OCI-LY1 (cell line): ENCODE results near the gene IGSF8.

Experiments used
- H2AFZ ChIP-seq: fragments of 200-600 bp; sonication (generic), shearing (Covaris generic); 2 replicates; pipeline ENCODE4 v1.6.0; 2014; ENCODE audit warnings: antibody characterized with exemption, mild to moderate bottlenecking, low read length
- H3F3A ChIP-seq: fragments of 200-600 bp; sonication (generic), shearing (Covaris generic); 2 replicates; pipeline ENCODE4 v1.6.0; 2014; ENCODE audit warnings: mild to moderate bottlenecking, antibody characterized with exemption, low read length, moderate library complexity; ENCODE audit not compliant: insufficient read depth
- H3K27ac ChIP-seq: fragments of 200-600 bp; sonication (generic); 2 replicates; pipeline ENCODE4 v1.5.1; 2014; ENCODE audit warnings: low read length, mixed run types, mild to moderate bottlenecking, low read depth; ENCODE audit not compliant: poor library complexity, severe bottlenecking
- H3K27me3 ChIP-seq: fragments of 200-600 bp; sonication (generic); 2 replicates; pipeline ENCODE4 v1.6.0; 2014; ENCODE audit warnings: antibody characterized with exemption, mild to moderate bottlenecking, low read length, moderate library complexity; ENCODE audit not compliant: insufficient read depth
- H3K36me3 ChIP-seq: fragments of 200-600 bp; sonication (generic); 2 replicates; pipeline ENCODE4 v1.6.1; 2014; ENCODE audit warnings: mild to moderate bottlenecking, antibody characterized with exemption, low read length, moderate library complexity, mixed read lengths; ENCODE audit not compliant: insufficient read depth
- H3K4me1 ChIP-seq: fragments of 200-600 bp; sonication (generic); 2 replicates; pipeline ENCODE4 v1.5.1; 2014; ENCODE audit warnings: mild to moderate bottlenecking, low read length, moderate library complexity; ENCODE audit not compliant: insufficient read depth, severe bottlenecking
- H3K4me2 ChIP-seq: fragments of 200-600 bp; sonication (generic), shearing (Covaris generic); 2 replicates; pipeline ENCODE4 v1.6.1; 2014; ENCODE audit warnings: low read length
- H3K4me3 ChIP-seq: fragments of 200-600 bp; sonication (generic); 2 replicates; pipeline ENCODE4 v1.5.1; 2014; ENCODE audit warnings: low read length, low read depth, mild to moderate bottlenecking, mixed read lengths; ENCODE audit not compliant: poor library complexity, severe bottlenecking
- H3K79me2 ChIP-seq: fragments of 200-600 bp; shearing (Covaris generic); 2 replicates; pipeline ENCODE4 v1.6.1; 2016; ENCODE audit warnings: mixed run types, low read length, mixed read lengths; ENCODE audit not compliant: insufficient read depth
- H3K9ac ChIP-seq: fragments of 200-600 bp; sonication (generic), shearing (Covaris generic); 2 replicates; pipeline ENCODE4 v1.6.1; 2014; ENCODE audit warnings: mild to moderate bottlenecking, low read length, mixed read lengths
- H3K9me2 ChIP-seq: fragments of 200-600 bp; sonication (generic), shearing (Covaris generic); 2 replicates; pipeline ENCODE4 v1.6.1; 2014; ENCODE audit warnings: low read depth, mild to moderate bottlenecking, low read length, mixed read lengths
- H3K9me3 ChIP-seq: fragments of 200-600 bp; shearing (Covaris generic); 2 replicates; pipeline ENCODE4 v1.6.1; 2014; ENCODE audit warnings: low read length, mixed read lengths
- H4K20me1 ChIP-seq: fragments of 200-600 bp; sonication (generic), shearing (Covaris generic); 2 replicates; pipeline ENCODE4 v1.6.0; 2016; ENCODE audit warnings: mild to moderate bottlenecking, low read length; ENCODE audit not compliant: insufficient read depth
- EZH2 ChIP-seq: fragments of 200-600 bp; sonication (generic), shearing (Covaris generic); IDR thresholded peaks from 2 replicates; pipeline ENCODE4 v1.8.0; 2017; ENCODE audit warnings: borderline replicate concordance, mixed run types, mild to moderate bottlenecking, antibody characterized with exemption, low read length, moderate library complexity, mixed read lengths
- TF ChIP-seq, protein P1 (sequence below): fragments of 200-600 bp; sonication (generic), shearing (Covaris generic); IDR thresholded peaks from 2 replicates; pipeline ENCODE4 v1.5.1; 2017; ENCODE audit warnings: mild to moderate bottlenecking, antibody characterized with exemption, low read length, moderate library complexity, mixed read lengths

Gene IGSF8

DNA sequence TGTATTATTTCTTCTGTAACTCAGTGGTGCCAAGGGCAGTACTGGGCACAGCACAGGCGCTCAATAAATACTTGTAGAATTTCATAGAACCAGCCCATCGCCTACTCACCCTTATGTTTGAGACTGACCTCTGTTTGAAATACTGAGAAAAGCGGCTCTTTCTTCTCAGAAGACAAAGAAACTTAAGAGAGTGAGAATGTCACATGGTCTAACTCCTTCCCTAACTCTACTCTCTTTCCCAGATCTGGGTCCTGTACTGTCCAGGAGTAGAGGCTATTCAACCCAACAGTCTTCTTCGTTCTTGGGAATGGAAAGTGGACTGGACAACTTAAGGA, 4.2 kb downstream of the IGSF8 start:
- Histone ChIP-seq H3K4me1 (peaks cover 19% of the 10 kb centered on the region), H3K4me2 (no peak overlapping the region)

DNA sequence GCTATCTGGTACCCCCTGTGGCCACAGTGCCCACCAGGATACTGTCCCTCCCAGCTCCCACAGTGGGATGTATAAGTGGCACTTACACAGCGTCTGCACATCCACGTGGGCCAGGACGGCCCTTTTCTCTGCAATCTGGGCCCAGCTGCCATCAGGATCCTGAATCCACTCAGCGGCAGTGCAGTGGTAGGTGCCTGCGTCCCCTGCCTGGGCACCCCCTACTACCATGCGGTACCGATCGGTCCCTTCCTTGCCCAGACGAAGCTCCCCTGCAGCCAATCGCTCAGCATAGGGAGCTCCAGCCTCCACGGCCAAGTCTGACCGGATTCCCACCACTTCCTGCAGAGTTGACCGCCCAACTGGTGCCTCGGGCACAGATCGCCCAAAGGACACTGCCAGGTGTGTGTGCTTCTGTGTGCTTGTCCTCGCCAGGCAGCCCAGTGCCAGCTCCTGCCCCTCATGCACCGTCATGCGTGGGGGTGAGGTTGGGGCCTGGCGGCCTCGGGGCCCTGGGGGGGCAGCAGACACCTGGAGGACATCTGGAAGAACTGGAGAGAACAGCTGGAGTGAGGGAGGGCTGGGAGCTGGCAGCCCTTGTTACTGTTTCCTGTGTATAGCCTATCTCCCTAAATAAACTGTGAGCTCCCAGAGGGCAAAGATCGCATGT, 4.7 kb downstream of the IGSF8 start:
- no peak overlapping the region for H3K9ac ChIP-seq

More for the DNA sequence above, 4.2 kb downstream of the IGSF8 start:
- Histone ChIP-seq H3F3A (no peaks in the 10 kb centered on the region), H3K9me2 (no peaks in the 10 kb centered on the region), H3K9ac (no peak overlapping the region), H3K4me3 (no peak overlapping the region), H3K27ac (no peak overlapping the region), H3K9me3 (no peaks in the 10 kb centered on the region), H4K20me1 (no peaks in the 10 kb centered on the region), H2AFZ (no peak overlapping the region), H3K27me3 (no peaks in the 10 kb centered on the region), H3K79me2 (no peaks in the 10 kb centered on the region), H3K36me3 (peaks cover 14% of the 10 kb centered on the region)
- TF ChIP-seq, protein P1, sequence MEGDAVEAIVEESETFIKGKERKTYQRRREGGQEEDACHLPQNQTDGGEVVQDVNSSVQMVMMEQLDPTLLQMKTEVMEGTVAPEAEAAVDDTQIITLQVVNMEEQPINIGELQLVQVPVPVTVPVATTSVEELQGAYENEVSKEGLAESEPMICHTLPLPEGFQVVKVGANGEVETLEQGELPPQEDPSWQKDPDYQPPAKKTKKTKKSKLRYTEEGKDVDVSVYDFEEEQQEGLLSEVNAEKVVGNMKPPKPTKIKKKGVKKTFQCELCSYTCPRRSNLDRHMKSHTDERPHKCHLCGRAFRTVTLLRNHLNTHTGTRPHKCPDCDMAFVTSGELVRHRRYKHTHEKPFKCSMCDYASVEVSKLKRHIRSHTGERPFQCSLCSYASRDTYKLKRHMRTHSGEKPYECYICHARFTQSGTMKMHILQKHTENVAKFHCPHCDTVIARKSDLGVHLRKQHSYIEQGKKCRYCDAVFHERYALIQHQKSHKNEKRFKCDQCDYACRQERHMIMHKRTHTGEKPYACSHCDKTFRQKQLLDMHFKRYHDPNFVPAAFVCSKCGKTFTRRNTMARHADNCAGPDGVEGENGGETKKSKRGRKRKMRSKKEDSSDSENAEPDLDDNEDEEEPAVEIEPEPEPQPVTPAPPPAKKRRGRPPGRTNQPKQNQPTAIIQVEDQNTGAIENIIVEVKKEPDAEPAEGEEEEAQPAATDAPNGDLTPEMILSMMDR, result no peak

DNA sequence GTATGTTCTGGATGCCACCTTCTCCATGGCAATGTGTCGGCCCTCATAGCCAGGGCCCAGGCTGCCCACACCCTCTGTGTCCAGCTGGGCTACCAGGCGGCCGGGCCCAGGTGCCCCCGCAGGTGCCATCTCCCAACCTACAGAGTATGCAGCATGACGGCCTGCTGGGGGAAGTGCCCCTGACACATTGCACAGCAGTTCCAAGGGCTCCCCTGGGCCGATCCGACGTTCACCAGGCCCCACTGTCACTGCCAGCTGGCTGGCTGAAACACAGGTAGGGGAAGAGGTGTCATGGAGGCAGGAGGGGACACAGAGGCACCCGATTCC, 5.4 kb downstream of the IGSF8 start:
- H3K9me2 ChIP-seq, result no peaks in the 10 kb centered on the region
- no peak overlapping the region for H3K4me2 ChIP-seq
- peaks cover 14% of the 10 kb centered on the region for H3K36me3 ChIP-seq
- H2AFZ ChIP-seq, result no peak overlapping the region
- no peaks in the 10 kb centered on the region for H3K27me3 ChIP-seq
- no peaks in the 10 kb centered on the region for H4K20me1 ChIP-seq
- TF ChIP-seq EZH2, result no peak
- TF ChIP-seq, protein P1, result no peak
- H3K9ac ChIP-seq, result no peak overlapping the region
- H3K27ac ChIP-seq, result no peak overlapping the region
- H3K79me2 ChIP-seq, result no peaks in the 10 kb centered on the region
- H3K4me1 ChIP-seq, result peaks cover 16% of the 10 kb centered on the region
- H3F3A ChIP-seq, result no peaks in the 10 kb centered on the region
- H3K9me3 ChIP-seq, result no peaks in the 10 kb centered on the region
- H3K4me3 ChIP-seq, result no peak overlapping the region

More for the DNA sequence above, 4.7 kb downstream of the IGSF8 start:
- peaks cover 14% of the 10 kb centered on the region for H3K36me3 ChIP-seq
- no peaks in the 10 kb centered on the region for H3K79me2 ChIP-seq
- H3K4me1 ChIP-seq, result peaks cover 16% of the 10 kb centered on the region
- no peak overlapping the region for H3K27ac ChIP-seq
- no peak overlapping the region for H3K4me3 ChIP-seq
- no peaks in the 10 kb centered on the region for H3K9me2 ChIP-seq
- H3K9me3 ChIP-seq, result no peaks in the 10 kb centered on the region
- H4K20me1 ChIP-seq, result no peaks in the 10 kb centered on the region
- H3K4me2 ChIP-seq, result no peak overlapping the region
- H3F3A ChIP-seq, result no peaks in the 10 kb centered on the region
- TF ChIP-seq, protein P1, result no peak
- TF ChIP-seq EZH2, result no peak
- no peak overlapping the region for H2AFZ ChIP-seq
- no peaks in the 10 kb centered on the region for H3K27me3 ChIP-seq
